Midbrain (tissue), 1 donor: Measurements from ENCODE around the gene INSM1.
"Not testable (repeated sequence)": the region's sequence is repeated elsewhere in the genome, so short reads cannot be mapped to it uniquely, and the experiment has no call there.

Source experiments
- DNase-seq: peaks from one replicate; lab custom pipeline; 2025; lab: John Stamatoyannopoulos, UW

Gene INSM1, protein sequence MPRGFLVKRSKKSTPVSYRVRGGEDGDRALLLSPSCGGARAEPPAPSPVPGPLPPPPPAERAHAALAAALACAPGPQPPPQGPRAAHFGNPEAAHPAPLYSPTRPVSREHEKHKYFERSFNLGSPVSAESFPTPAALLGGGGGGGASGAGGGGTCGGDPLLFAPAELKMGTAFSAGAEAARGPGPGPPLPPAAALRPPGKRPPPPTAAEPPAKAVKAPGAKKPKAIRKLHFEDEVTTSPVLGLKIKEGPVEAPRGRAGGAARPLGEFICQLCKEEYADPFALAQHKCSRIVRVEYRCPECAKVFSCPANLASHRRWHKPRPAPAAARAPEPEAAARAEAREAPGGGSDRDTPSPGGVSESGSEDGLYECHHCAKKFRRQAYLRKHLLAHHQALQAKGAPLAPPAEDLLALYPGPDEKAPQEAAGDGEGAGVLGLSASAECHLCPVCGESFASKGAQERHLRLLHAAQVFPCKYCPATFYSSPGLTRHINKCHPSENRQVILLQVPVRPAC

DNA sequence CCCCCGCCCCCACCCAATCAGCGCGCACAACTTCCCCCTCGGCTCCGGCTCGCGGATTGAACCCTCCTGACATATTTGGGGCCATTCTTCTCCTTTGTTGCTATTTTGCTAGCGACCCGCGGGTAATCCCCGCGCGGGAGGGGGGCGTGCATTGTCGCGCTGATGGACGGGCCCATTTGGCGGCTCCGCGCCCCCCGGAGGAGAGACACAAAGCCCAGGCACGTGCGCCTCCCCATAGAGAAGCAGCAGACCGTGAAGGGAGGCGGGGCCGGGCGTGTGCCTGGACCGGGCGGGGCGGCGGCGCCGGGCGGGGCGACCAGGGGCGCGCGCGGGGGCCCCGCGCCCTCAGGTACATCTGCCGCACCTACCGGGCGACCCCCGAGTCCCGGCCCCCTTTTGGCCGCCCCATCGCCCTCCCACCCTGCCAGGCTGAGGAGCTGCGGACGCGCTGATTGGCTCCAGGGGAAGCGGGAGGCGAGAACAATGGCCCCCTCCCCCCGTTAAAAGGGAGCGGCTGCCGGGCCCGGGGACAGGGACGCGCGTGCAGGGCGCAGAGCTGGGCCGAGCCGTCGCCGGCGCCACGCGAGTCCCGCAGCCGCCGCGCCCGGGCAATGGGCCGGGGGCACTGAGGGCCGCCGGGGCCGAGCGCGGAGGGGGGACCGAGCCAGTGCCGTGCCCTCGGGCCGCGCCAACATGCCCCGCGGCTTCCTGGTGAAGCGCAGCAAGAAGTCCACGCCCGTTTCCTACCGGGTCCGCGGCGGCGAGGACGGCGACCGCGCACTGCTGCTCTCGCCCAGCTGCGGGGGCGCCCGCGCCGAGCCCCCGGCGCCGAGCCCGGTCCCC lies at the start of gene INSM1:
Gene INSM1 (plus strand): TSS at position 530 of the 843 bp plus-strand sequence. CDS start 164 bp downstream, at position 694.
- DNase-seq = no peak

DNA sequence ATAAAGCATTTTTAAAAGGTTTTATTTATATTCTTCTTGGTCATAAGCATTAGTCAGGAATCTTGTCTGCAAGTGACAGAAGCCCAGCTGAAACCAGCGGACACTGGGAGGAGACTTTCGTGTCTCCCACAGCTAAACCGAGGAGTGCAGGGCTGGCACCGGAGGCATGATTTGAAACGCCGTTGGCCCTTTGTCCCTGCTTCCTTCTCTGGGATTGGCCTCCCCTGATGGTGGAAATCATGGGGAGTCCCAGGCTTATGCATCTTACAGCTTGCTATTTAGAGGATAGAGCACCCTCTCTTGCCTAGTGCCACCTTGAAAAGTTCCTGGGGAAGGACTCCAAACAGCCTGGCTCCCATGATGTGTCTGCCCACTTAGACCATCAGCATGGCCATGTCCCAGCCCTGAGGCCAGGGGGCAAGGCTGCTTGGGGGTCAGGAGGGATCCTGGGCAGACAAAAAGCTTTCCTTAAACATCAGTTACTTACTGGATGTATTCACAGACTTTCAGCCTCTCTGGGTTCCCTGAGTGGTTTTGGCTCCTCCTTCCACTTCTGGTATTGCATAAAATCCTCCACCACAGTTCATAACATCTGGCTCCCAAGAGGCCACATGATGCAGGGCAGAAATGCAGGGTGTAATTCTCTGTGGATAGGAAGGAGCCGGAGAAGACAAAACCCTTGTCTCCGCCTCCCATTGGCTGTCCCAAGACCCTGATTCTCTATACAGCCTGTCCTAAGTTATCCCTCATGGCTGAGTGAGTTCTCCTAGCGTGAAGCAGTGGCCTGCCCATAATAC lies 49.3 kb upstream of the INSM1 start:
- no peak for DNase-seq

DNA sequence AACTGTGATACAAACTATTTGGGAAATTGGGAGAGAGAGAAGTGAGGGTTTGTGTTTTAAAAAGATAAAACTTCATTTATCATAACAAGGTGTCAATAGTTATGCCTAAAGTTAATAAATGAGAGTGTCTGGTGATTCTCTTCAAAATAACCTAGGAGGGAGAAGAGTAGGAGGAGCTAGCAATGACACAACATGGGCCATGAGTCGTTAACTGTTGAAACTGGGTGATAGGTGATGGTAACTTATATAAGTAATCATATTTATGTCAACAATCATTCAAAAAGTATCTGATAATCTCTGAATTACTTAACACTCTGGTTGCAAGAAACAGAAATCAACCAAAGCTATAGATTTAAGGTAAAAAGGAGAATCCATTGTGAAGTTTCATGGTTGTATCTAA lies 46.8 kb upstream of the INSM1 start:
- DNase-seq = no peak

DNA sequence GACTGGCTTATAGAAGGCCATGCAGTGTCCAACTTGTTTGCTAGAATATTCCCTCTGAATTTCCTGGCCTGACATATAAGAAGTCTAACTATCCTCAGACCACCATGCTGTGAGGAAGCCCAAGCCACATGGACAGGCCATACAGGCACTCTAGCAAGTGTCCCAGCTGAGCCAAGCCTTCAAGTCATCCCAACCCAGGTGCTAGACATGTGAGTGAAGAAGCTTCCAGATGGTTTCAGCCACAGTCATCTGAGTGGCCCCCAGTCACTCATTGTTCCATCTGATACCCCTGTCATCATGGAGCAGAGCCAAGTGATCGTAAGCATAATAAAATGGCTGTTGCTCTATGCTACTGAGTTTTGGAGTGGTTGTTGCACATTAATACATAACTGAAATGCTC lies 46.0 kb upstream of the INSM1 start:
- no peak for DNase-seq

DNA sequence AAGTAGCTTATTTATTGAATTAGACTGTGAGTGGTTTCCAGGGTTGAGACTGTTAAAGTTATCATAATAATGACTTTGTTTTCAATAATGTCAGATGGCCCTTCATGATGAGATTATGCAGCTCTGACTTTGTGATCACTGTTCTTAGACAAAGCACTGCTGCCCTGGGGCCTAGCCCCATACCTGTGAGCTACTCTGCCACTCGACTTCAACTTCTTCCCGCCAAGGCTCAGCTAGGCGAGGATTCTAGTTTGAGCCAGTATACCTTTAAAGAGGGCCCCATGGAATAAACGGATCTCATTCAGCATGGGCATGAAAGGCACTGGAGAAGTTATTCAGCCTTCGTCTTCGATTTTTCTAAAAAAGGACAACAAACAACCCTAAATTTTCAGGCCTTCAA lies 45.0 kb upstream of the INSM1 start:
- DNase-seq = no peak

DNA sequence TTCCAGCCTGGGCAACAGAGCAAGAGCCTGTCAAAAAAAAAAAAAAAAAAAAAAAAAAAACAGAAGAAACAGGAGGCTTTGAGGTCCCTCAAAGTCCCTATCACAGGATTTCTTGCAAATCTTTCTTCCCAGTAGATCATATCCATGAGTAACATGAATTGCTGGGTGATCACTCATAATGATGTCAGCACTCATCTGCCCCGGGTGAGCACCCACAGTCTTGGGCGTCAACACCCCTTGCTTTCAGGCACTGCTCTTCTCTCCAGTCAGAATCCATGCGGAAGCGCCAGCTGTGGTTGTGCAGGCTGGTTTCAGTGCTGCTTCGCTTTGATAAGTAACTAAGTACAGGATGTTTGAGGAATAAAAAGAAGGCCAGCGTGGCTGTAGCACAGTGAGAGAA lies 40.2 kb upstream of the INSM1 start:
- no peak for DNase-seq

DNA sequence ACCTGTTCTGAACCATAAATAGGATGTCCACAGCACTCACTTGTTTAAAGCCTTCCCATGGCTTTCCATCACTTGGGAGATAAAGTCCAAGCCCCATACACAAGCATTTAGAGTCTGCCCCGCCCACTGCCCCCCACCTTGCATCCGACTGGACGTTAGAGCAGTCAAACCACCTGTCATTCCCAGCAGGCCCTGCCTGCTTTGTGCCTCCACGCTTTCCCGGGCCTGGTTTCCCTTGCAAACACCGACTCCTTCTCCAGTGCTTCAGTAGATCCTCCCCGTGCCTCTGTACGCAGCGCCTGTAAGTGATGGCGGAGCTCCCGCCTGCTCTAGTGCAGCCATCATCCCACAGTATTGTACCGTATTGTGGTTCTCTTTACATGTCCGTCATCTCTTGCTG lies 38.3 kb upstream of the INSM1 start:
- no peak for DNase-seq

DNA sequence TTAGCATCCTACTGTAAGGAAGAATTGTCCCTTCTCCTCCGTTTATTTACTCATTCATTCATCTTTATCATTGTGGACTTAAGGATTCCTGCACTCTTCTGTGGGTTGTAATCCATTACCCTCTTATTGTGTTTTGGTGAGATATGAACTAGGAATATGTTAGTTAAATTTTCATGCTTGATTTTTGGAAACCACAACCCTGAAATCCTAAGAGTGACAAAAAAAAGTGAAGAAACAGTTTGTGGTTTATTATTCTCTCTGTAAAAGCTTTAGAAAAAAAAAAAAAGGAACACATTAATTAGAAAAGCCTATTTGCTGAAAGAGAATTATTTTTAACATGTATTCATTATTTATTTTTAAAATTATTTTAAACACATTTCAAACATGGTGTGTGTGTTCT lies 36.7 kb upstream of the INSM1 start:
- no peak for DNase-seq

DNA sequence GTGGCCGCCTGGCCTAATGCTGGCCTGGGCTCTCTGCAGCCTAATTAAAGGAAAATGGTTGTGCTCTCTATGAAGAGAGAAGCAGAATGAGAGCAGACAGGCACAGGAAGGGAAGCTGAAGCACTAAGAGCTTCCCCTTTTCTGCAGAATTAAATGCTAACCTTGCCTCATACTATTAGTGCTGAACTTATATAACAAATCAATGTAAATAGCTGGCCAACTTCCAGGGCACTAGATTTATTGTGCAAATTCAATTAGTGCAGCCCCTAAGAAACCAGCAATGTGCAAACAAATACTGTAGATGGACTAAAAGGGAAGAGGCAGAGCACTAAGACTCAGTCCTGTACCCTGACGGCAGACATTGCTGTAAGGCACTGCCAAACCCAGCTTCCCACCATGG lies 36.1 kb upstream of the INSM1 start:
- no peak for DNase-seq

DNA sequence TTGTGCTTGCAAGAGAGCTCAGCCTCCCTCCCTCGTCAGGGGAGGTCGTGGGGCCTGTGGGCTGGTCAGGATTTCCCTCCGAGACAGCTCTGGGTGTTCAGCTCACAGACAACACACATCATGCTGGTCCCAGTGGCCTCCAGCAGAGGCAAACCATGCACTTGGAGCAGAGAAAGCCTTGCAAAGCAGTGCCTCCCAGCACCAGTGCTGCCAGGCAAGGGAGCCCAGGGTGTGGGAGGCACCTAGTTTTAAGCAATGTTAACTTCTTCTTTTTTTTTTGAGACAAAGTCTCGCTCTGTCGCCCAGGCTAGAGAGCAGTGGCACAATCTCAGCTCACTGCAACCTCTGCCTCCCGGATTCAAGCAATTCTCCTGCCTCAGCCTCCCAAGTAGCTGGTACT lies 34.0 kb upstream of the INSM1 start:
- DNase-seq = no peak

DNA sequence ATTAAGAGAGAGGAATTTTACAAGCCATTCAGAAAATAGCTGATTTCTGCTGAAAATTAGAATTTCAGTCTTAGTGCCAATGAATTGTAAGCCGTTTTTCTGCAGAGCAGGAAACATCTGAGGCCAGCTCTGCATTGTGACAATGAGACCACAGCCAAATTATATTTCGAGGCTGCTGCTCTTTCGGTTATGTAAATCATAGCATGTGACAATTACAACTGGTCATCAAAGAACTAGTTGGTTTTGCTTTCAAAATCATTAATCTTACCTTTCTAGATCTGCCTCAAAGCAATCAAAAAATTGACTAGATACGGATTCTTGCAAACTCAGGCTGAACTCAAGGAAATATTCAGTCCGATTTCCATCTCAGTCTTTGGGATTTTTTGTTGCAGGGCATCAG lies 33.4 kb upstream of the INSM1 start:
- no peak for DNase-seq

DNA sequence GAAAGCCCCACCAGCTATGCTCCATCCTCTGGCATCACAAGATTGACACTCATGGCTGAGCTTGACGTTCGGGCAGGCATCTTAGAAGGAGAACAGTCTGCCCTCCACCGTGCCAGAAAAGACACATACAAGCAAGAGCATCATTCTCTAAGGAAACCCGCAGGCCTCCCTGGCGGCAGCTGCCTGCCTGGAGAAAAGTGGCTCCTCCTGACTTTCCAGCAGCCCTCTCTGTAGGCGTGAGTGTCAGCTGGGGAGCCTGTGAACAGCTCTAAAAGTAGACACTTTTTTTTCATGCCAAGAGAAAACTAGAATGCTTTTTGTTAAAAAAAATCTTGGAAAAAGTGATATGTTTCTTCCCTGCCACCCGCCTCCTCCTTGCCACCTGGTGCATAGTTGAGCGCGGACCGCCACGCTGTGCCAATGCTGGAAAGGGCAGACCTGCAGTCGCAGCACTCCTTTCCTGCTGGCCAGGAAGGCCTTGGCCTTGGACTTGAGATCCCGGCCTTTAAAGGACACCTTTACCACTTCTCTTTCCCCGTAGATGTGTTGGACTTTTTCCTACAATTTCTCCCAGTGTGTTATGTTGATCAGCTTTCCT lies 29.7 kb upstream of the INSM1 start:
- DNase-seq = no peak

DNA sequence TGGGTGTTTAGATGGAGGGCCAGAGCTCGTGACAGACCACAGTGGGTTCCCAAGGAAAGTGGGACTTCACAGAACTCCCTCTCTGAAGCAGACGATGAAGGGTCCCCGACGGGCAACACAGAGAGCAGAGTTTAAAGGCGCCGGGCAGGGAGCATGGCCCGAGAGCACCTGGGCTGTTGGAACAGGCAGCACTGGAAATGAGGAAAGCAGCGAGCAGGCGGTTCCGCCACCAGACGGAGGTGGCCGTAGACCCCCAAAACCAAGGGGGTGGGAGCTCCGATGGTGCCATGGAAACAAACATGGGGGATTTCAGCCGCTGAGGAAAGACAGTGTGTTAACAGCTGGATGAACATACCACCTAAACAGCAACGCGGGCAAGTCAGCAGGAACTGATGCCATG lies 27.5 kb upstream of the INSM1 start:
- DNase-seq = no peak

DNA sequence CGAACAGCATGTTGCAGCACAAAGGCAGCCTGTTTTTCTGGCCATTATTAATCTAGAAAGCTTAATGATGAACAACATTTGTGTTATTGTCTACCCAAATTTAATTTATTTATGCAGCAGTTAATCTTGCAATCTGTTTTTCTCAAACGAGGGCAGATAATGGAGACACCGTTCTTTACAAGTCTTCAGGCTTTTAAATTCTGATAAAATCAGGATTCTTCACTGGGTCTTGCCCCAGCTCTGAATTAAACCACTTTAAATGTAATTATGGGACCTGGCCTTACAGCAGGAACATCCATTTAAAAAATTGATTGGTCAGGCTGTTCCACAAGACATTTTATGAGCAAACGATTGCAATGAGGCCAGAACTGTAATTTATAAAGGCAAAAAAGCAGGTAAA lies 26.5 kb upstream of the INSM1 start:
- DNase-seq = no peak

DNA sequence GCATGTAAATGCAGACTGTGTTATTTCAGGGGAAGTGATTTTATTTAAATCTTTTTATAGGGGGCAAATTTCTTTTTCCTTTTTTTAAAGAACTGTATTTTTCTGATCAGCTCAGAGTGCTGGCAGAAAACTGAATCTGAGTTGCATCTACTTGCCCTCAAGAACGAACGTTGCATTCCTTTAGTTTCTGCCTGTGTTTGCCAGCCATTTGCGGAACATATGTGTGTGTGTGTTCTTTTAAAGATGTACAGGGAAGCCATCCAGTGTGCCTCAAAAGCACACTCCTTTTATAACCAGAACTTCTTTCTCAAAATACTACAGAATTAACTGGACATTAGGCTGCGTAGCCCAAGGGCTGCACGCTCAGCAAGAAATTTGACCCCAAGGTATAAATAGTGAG lies 25.8 kb upstream of the INSM1 start:
- DNase-seq = no peak

DNA sequence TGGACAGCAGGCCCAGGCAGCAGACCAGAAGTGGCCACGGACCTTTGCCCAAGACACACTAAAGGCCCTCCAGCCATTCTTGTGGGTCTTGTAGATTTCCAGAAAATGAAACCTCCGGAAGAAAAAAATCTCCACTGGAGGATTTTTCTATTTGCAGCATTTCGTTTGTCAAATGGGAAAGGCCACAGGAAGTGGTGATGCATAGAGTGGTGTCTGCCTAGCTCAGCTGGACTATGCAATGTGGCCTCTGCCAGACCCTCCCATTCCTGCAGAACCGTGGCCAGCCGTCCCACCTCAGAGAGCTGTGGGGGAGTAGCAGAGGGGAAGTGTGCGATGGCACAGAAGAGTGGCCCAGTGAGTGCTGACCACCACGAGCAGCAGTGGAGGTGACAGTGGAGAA lies 24.0 kb upstream of the INSM1 start:
- no peak for DNase-seq

DNA sequence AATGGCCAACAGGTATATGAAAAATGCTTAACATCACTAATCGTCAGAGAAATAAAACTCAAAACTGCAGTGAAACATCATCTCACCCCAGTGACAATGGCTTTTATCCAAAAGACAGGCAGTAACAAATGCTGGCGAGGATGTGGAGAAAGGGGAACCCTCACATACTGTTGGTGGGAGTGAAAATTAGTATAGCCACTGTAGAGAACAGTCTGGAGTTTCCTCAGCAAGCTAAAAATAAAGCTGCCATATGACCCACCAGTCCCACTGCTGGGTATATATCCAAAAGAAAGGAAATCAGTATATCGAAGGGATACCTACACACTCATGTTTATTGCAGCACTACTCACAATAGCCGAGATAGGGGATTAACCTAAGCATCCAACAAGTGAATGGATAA lies 23.4 kb upstream of the INSM1 start:
- no peak for DNase-seq

DNA sequence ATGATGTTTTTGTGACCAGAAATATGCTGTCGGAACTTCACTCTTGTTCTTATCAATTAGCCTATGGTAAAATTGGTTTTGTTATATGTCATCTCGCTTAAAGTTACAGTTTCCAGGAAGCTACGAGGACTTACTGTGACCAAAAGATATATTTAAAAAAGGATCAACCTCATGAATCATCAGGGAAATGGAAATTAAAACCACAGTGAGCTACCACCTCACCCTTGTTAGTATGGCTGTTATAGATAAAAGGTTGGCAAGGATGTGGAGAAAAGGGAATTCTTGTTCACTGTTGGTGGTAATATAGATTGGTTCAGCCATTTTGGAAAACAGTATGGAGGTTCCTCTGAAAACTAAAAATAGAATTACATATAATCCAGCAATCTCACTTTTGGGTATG lies 14.3 kb upstream of the INSM1 start:
- no peak for DNase-seq

DNA sequence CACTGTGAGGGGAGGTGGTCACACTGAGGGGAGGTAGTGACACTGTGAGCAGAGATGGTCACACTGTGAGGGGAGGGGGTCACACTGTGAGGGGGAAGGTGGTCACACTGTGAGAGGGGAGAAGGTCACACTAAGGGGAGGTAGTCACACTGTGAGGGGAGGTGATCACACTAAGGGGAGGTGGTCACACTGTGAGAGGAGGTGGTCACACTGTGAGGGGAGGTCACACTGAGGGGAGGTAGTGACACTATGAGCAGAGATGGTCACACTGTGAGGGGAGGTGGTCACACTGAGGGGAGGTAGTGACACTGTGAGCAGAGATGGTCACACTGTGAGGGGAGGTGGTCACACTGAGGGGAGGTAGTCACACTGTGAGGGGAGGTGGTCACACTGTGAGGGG lies 12.4 kb upstream of the INSM1 start:
- DNase-seq = not testable (repeated sequence)

DNA sequence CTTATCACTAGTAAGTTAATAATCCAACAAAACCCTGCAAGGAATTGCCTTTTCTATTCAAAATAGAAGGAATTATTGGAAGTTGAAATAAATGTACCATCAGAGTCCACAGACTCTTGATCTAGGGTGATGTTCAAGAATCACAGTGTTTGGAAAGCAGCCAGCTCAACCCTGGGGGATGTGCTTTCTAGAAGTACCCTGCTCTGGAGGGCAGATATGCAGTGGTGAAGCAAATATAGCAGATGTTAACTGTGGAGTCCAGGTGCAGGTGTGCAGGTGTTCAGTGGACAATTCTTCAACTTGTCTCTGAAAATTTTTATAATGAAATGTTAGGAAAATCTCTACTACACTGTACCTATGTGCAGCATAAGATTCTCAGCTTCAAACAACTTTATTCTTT lies 9.1 kb upstream of the INSM1 start:
- DNase-seq = no peak

DNA sequence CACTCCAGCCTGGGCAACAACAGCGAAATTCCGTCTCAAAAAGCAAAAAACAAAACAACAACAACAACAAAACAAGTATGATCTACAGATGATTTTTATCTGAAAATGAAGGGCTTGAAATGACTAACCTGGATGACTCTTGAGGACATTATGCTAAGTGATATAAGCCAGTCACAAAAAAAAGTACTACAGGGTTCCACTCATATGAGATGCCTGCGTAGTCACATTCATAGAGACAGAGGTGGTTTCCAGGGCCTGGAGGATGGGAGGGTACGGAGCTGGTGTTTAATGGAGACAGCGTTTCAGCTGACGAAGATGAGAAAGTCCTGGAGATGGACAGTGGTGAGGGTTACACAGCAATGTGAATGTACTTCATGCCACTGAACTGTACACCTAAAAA lies 8.3 kb upstream of the INSM1 start:
- DNase-seq = no peak

DNA sequence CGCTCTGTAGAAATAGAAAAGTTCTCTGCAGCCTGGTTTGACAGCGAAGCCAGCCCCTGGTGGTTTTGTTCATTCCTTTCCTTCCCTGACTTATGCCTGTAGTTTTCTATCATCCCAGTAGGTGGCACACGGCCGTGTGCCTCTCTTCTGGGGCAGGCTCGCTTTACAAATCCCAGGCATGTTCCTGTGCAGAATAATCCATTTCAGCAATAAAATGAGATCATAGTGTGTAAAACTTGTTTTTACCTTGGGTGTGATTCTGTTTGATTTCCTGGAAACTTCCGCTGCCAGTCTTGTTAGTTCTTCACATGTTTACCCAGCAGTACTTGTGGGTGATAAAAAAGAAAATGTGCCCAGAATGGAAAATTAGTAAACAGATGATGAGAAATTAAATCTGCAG lies 7.4 kb upstream of the INSM1 start:
- DNase-seq = peak; percentile 71
